Mesenchymal stem cell (in vitro differentiated cells and primary cell): ENCODE data around the gene NDUFB5. TPM values are rescaled to one million over a fixed set of nuclear protein-coding genes. Genes with fewer than 3 reads are reported as not detected.

ENCODE experiments used
- DNase-seq: peaks from one replicate; pipeline ENCODE4 v3.0.0-alpha.2; 2013
- H2AFZ ChIP-seq: one replicate; pipeline ENCODE4 v1.6.1; 2013; ENCODE audit warnings: low read depth, mild to moderate bottlenecking, control low read depth, inconsistent platforms, low read length, moderate library complexity
- H2AK5ac ChIP-seq: 2 replicates; pipeline ENCODE4 v1.6.1; 2013; ENCODE audit warnings: low read length, moderate library complexity, mild to moderate bottlenecking, inconsistent platforms; ENCODE audit not compliant: severe bottlenecking
- H2BK120ac ChIP-seq: one replicate; pipeline ENCODE4 v1.6.1; 2013; ENCODE audit warnings: low read depth, mild to moderate bottlenecking, inconsistent platforms, low read length, moderate library complexity
- H2BK12ac ChIP-seq, 2 experiments: one replicate each; pipeline ENCODE4 v1.6.1; 2013; ENCODE audit warnings: inconsistent platforms in 2 of 2, low read length in 2 of 2, mild to moderate bottlenecking in 2 of 2, moderate library complexity in 2 of 2, control low read depth in 1 of 2
- H2BK15ac ChIP-seq: one replicate; pipeline ENCODE4 v1.6.1; 2013; ENCODE audit warnings: mild to moderate bottlenecking, low read depth, inconsistent platforms; ENCODE audit not compliant: poor library complexity, severe bottlenecking
- H2BK5ac ChIP-seq: 2 replicates; pipeline ENCODE4 v1.6.1; 2013; ENCODE audit warnings: low read depth, mild to moderate bottlenecking, low read length, control low read depth, inconsistent platforms; ENCODE audit not compliant: poor library complexity, severe bottlenecking
- H3K14ac ChIP-seq, 2 experiments: one replicate each; pipeline ENCODE4 v1.6.1; 2013; ENCODE audit warnings: inconsistent platforms in 2 of 2, low read length in 2 of 2, control low read depth in 1 of 2, mild to moderate bottlenecking in 1 of 2, moderate library complexity in 1 of 2
- H3K18ac ChIP-seq, 2 experiments: one replicate each; pipeline ENCODE4 v1.6.1; 2013; ENCODE audit warnings: inconsistent platforms in 2 of 2, low read length in 2 of 2, control low read depth in 1 of 2, low read depth in 1 of 2, mild to moderate bottlenecking in 1 of 2
- H3K23ac ChIP-seq, 2 experiments: one replicate each; pipeline ENCODE4 v1.6.1; 2013; ENCODE audit warnings: inconsistent platforms in 2 of 2, low read length in 2 of 2, mild to moderate bottlenecking in 2 of 2, moderate library complexity in 2 of 2, control low read depth in 1 of 2
- H3K27ac ChIP-seq: 2 replicates; pipeline ENCODE4 v1.5.1; 2013; ENCODE audit warnings: mild to moderate bottlenecking, moderate library complexity, low read length, control low read depth, inconsistent platforms; ENCODE audit not compliant: poor library complexity, severe bottlenecking
- H3K27me3 ChIP-seq, 2 experiments: 2 replicates each; pipeline versions ENCODE4 v1.6.1 to v1.7.0; 2013; ENCODE audit warnings: low read length in 2 of 2, mild to moderate bottlenecking in 2 of 2, moderate library complexity in 2 of 2, control low read depth in 1 of 2, inconsistent platforms in 1 of 2; ENCODE audit not compliant: control insufficient read depth in 1 of 2, insufficient read depth in 1 of 2
- H3K36me3 ChIP-seq, 2 experiments: 2 replicates each; pipeline versions ENCODE4 v1.6.1 to v1.7.0; 2013; ENCODE audit warnings: low read length in 2 of 2, control low read depth in 1 of 2, inconsistent platforms in 1 of 2, low read depth in 1 of 2, mild to moderate bottlenecking in 1 of 2; ENCODE audit not compliant: insufficient read depth in 2 of 2, control insufficient read depth in 1 of 2
- H3K4ac ChIP-seq, 2 experiments: one replicate each; pipeline ENCODE4 v1.6.1; 2013; ENCODE audit warnings: inconsistent platforms in 2 of 2, low read length in 2 of 2, mild to moderate bottlenecking in 2 of 2, moderate library complexity in 2 of 2, control low read depth in 1 of 2, low read depth in 1 of 2
- H3K4me1 ChIP-seq: 2 replicates; pipeline ENCODE4 v1.6.1; 2013; ENCODE audit warnings: low read depth, low read length, control low read depth; ENCODE audit not compliant: control insufficient read depth, insufficient read depth
- H3K4me2 ChIP-seq: 2 replicates; pipeline ENCODE4 v1.6.1; 2013; ENCODE audit warnings: low read length, mild to moderate bottlenecking, inconsistent platforms; ENCODE audit not compliant: poor library complexity, severe bottlenecking
- H3K4me3 ChIP-seq, 2 experiments: 2 replicates each; pipeline versions ENCODE4 v1.5.1 to v1.7.0; 2013; ENCODE audit warnings: low read length in 2 of 2, mild to moderate bottlenecking in 2 of 2, control low read depth in 1 of 2, low read depth in 1 of 2; ENCODE audit not compliant: insufficient read depth in 1 of 2
- H3K79me1 ChIP-seq: replicated peaks from 2 replicates; pipeline ENCODE4 v1.6.1; 2013; ENCODE audit warnings: mild to moderate bottlenecking, control low read depth, low read length, inconsistent platforms; ENCODE audit not compliant: poor library complexity, severe bottlenecking
- H3K9ac ChIP-seq: 2 replicates; pipeline ENCODE4 v1.7.0; 2013; ENCODE audit warnings: mild to moderate bottlenecking, low read length, moderate library complexity
- H3K9me3 ChIP-seq: 2 replicates; pipeline ENCODE4 v1.7.0; 2013; ENCODE audit warnings: mild to moderate bottlenecking, low read length; ENCODE audit not compliant: control insufficient read depth
- H4K8ac ChIP-seq: one replicate; pipeline ENCODE4 v1.6.1; 2013; ENCODE audit warnings: inconsistent platforms, mild to moderate bottlenecking, low read length, moderate library complexity
- H4K91ac ChIP-seq: one replicate; pipeline ENCODE4 v1.6.1; 2013; ENCODE audit warnings: mild to moderate bottlenecking, low read length, inconsistent platforms
- WGBS: methylation state at CpG from one replicate; pipeline ENCODE4 v1.1.7; 2013; ENCODE audit warnings: mixed read lengths; 5-methylcytosine and 5-hydroxymethylcytosine counted together
- small RNA-seq: library from polyadenylated mRNA; stranded (forward); fragments of <200 nt; extraction: miRNeasy Mini kit (QIAGEN cat#:217004); gene quantifications from one replicate; pipeline ENCODE3, GENCODE V24; 2013; ENCODE audit warnings: low read depth

The NDUFB5 gene

GRCh38 chr3:179672918-179673317 lies 68.3 kb downstream of the NDUFB5 start:
- 78% methylated on average over 4 of the region's 4 CpGs for WGBS
- no peak overlapping the region for H3K18ac ChIP-seq

GRCh38 chr3:179673523-179673922 lies 68.9 kb downstream of the NDUFB5 start:
- Histone ChIP-seq H3K4me3 (no peak overlapping the region), H3K27me3 (no peaks in the 10 kb centered on the region), H3K4me1 (peaks cover 11% of the 10 kb centered on the region), H3K27ac (no peak overlapping the region), H2BK5ac (no peak overlapping the region), H3K4me2 (no peak overlapping the region), H4K8ac (peak overlapping the region; percentile 75), H2AK5ac (peak overlapping the region; percentile 80), H3K14ac (no peak overlapping the region), H2BK120ac (no peak overlapping the region), H2BK15ac (no peak overlapping the region), H3K36me3 (no peaks in the 10 kb centered on the region), H2BK12ac (no peak overlapping the region), H2AFZ (no peak overlapping the region), H3K23ac (no peak overlapping the region), H3K18ac (no peak overlapping the region), H4K91ac (no peak overlapping the region), H3K4ac (no peak overlapping the region), H3K79me1 (peaks cover 6% of the 10 kb centered on the region), H3K9ac (no peak overlapping the region), H3K9me3 (no peaks in the 10 kb centered on the region)
- DNase-seq: no peak
- 98% methylated on average over 8 of the region's 8 CpGs for WGBS

More at GRCh38 chr3:179672918-179673317, 68.3 kb downstream of the NDUFB5 start:
- H2BK15ac ChIP-seq: no peak overlapping the region
- H2AK5ac ChIP-seq: no peak overlapping the region
- no peaks in the 10 kb centered on the region for H3K27me3 ChIP-seq
- H3K4me1 ChIP-seq: peaks cover 11% of the 10 kb centered on the region
- H2BK120ac ChIP-seq: no peak overlapping the region
- no peak overlapping the region for H3K14ac ChIP-seq
- H3K23ac ChIP-seq: no peak overlapping the region
- no peak overlapping the region for H2AFZ ChIP-seq
- H3K4ac ChIP-seq: no peak overlapping the region
- H4K8ac ChIP-seq: no peak overlapping the region
- H3K9me3 ChIP-seq: no peaks in the 10 kb centered on the region
- no peak overlapping the region for H3K9ac ChIP-seq
- no peak for DNase-seq
- peaks cover 6% of the 10 kb centered on the region for H3K79me1 ChIP-seq
- H2BK12ac ChIP-seq: no peak overlapping the region
- H3K4me2 ChIP-seq: no peak overlapping the region
- no peak overlapping the region for H2BK5ac ChIP-seq
- H3K36me3 ChIP-seq: no peaks in the 10 kb centered on the region
- no peak overlapping the region for H3K27ac ChIP-seq
- no peak overlapping the region for H3K4me3 ChIP-seq
- no peak overlapping the region for H4K91ac ChIP-seq

DNA sequence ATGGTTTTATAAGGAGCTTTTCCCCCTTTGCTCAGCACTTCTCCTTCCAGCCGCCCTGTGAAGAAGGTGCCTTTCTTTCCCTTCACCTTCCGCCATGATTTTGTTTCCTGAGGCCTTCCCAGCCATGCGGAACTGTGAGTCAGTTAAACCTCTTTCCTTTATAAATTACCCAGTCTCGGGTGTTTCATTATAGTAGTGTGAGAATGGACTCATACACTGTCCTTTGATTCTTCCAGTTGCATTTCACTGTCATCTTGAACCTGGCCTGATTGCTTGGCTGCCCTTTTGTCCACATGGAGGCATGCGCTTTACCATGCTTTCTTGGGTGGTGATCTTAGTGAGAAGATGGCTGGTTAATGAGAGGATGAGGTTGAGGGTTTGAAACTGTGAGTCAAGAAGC lies 71.5 kb downstream of the NDUFB5 start:
- Histone ChIP-seq H3K23ac (no peak overlapping the region), H3K36me3 (peaks cover 0 to 2% of the 10 kb centered on the region in 2 experiments), H3K4ac (no peak overlapping the region), H3K9ac (no peak overlapping the region), H3K4me3 (no peak overlapping the region), H3K9me3 (no peaks in the 10 kb centered on the region), H3K79me1 (peaks cover 4% of the 10 kb centered on the region), H2AK5ac (no peak overlapping the region), H2BK5ac (no peak overlapping the region), H2BK12ac (no peak overlapping the region), H2AFZ (no peak overlapping the region), H3K27ac (peak overlapping the region; percentile 8), H3K4me1 (peaks cover 10% of the 10 kb centered on the region), H3K18ac (no peak overlapping the region), H2BK120ac (peak overlapping the region; percentile 58), H3K4me2 (no peak overlapping the region), H4K91ac (no peak overlapping the region), H3K27me3 (no peaks in the 10 kb centered on the region), H3K14ac (no peak overlapping the region), H4K8ac (no peak overlapping the region), H2BK15ac (no peak overlapping the region)
- DNase-seq: no peak
- 92% methylated on average over 5 of the region's 5 CpGs for WGBS

Small RNA genes within 50 kb of the gene (small RNA-seq; reads per million reads assigned to genes)
- not detected for gene AC090425.1
- not detected for gene RF01210
